HEK293T (cell line): ENCODE measurements around the gene C19orf47.

Source experiments
- CTCF ChIA-PET: fragments of 350-600 bp; formaldehyde crosslinking; extraction: SDS; loops from one replicate; lab custom pipeline; 2021; ENCODE audit warnings: antibody characterized with exemption, inconsistent platforms; lab: Yijun Ruan, JAX
- POLR2A ChIA-PET: fragments of 350-600 bp; formaldehyde crosslinking; extraction: SDS; loops from one replicate; lab custom pipeline; 2020; ENCODE audit warnings: antibody characterized with exemption, inconsistent platforms; lab: Yijun Ruan, JAX
- DNase-seq: peaks from one replicate; pipeline ENCODE4 v3.0.0; 2012; ENCODE audit warnings: mixed read lengths; ENCODE audit errors: extremely low spot score
- ARNT ChIP-seq: fragments of 450-650 bp; IDR thresholded peaks from 2 replicates; pipeline ENCODE4 v1.6.1; 2017; ENCODE audit warnings: mild to moderate bottlenecking
- BHLHE40 ChIP-seq: fragments of 450-650 bp; IDR thresholded peaks from 2 replicates; pipeline ENCODE4 v1.6.1; 2016; ENCODE audit warnings: mild to moderate bottlenecking, moderate library complexity, borderline replicate concordance
- CTBP1 ChIP-seq: fragments of 450-650 bp; IDR thresholded peaks from 2 replicates; pipeline ENCODE4 v1.6.1; 2016; ENCODE audit warnings: borderline replicate concordance
- ELF4 ChIP-seq: fragments of 450-650 bp; IDR thresholded peaks from 2 replicates; pipeline ENCODE4 v1.6.1; 2017; ENCODE audit warnings: antibody characterized with exemption
- FOXA1 ChIP-seq: fragments of 450-650 bp; IDR thresholded peaks from 2 replicates; pipeline ENCODE4 v1.6.1; 2016; ENCODE audit warnings: mild to moderate bottlenecking
- FOXK2 ChIP-seq: fragments of 450-650 bp; IDR thresholded peaks from 2 replicates; pipeline ENCODE4 v1.6.1; 2016; ENCODE audit warnings: mild to moderate bottlenecking
- FOXM1 ChIP-seq: fragments of 450-650 bp; IDR thresholded peaks from 2 replicates; pipeline ENCODE4 v1.6.1; 2017; ENCODE audit warnings: mild to moderate bottlenecking, borderline replicate concordance
- HDGF ChIP-seq: fragments of 450-650 bp; IDR thresholded peaks from 2 replicates; pipeline ENCODE4 v1.6.1; 2017; ENCODE audit warnings: antibody characterized with exemption, borderline replicate concordance
- L3MBTL2 ChIP-seq: fragments of 450-650 bp; conservative IDR thresholded peaks from 2 replicates; pipeline ENCODE4 v1.6.1; 2016; ENCODE audit warnings: mild to moderate bottlenecking
- LEF1 ChIP-seq: fragments of 450-650 bp; IDR thresholded peaks from 2 replicates; pipeline ENCODE4 v1.6.1; 2017; ENCODE audit warnings: mild to moderate bottlenecking, borderline replicate concordance
- NFRKB ChIP-seq: fragments of 450-650 bp; IDR thresholded peaks from 2 replicates; pipeline ENCODE4 v1.6.1; 2016; ENCODE audit warnings: mild to moderate bottlenecking, moderate library complexity
- PKNOX1 ChIP-seq: fragments of 450-650 bp; IDR thresholded peaks from 2 replicates; pipeline ENCODE4 v1.6.1; 2016
- SP1 ChIP-seq: fragments of 450-650 bp; IDR thresholded peaks from 2 replicates; pipeline ENCODE4 v1.6.1; 2017
- SUZ12 ChIP-seq: fragments of 450-650 bp; IDR thresholded peaks from 2 replicates; pipeline ENCODE4 v1.6.1; 2016; ENCODE audit warnings: mild to moderate bottlenecking
- TARDBP ChIP-seq: fragments of 450-650 bp; IDR thresholded peaks from 2 replicates; pipeline ENCODE4 v1.6.1; 2016
- ZNF384 ChIP-seq: fragments of 450-650 bp; IDR thresholded peaks from 2 replicates; pipeline ENCODE4 v1.6.1; 2016

C19orf47 gene

GRCh38 chr19:40314656-40315055, 33.5 kb downstream of the C19orf47 start:
- ChIA-PET POLR2A (no interaction called here), CTCF (interaction anchor here (2.0 kb wide), 1 partner anchor 9 kb away, joined by 8 read pairs; no protein-coding TSS in a partner anchor)
- TF ChIP-seq FOXA1, result no peak
- no peak for TF ChIP-seq PKNOX1
- no peak for TF ChIP-seq L3MBTL2
- no peak for TF ChIP-seq TARDBP
- no peak for TF ChIP-seq BHLHE40
- TF ChIP-seq CTBP1, result no peak
- no peak for TF ChIP-seq SP1
- TF ChIP-seq NFRKB, result no peak
- TF ChIP-seq FOXK2, result no peak
- TF ChIP-seq ARNT, result no peak
- TF ChIP-seq FOXM1, result no peak
- TF ChIP-seq SUZ12, result no peak
- no peak for TF ChIP-seq ZNF384
- no peak for TF ChIP-seq ELF4
- TF ChIP-seq HDGF, result no peak
- no peak for TF ChIP-seq LEF1
- DNase-seq, result no peak

GRCh38 chr19:40313229-40313983, 34.8 kb downstream of the C19orf47 start:
- ChIA-PET CTCF (no interaction called here), POLR2A (no interaction called here)

GRCh38 chr19:40312533-40312932, 35.7 kb downstream of the C19orf47 start:
- ChIA-PET CTCF (no interaction called here), POLR2A (no interaction called here)
- TF ChIP-seq SP1, result no peak
- TF ChIP-seq ZNF384, result no peak
- TF ChIP-seq ARNT, result no peak
- TF ChIP-seq HDGF, result no peak
- TF ChIP-seq ELF4, result no peak
- no peak for TF ChIP-seq BHLHE40
- TF ChIP-seq LEF1, result no peak
- no peak for TF ChIP-seq FOXA1
- no peak for TF ChIP-seq FOXK2
- TF ChIP-seq TARDBP, result no peak
- no peak for TF ChIP-seq CTBP1
- no peak for TF ChIP-seq FOXM1
- no peak for TF ChIP-seq PKNOX1
- TF ChIP-seq NFRKB, result no peak
- TF ChIP-seq SUZ12, result no peak
- no peak for DNase-seq

More at GRCh38 chr19:40313229-40313983, 34.8 kb downstream of the C19orf47 start:
- DNase-seq, result no peak
- TF ChIP-seq LEF1, result no peak
- TF ChIP-seq SUZ12, result no peak
- no peak for TF ChIP-seq ZNF384
- no peak for TF ChIP-seq SP1
- TF ChIP-seq PKNOX1, result no peak
- TF ChIP-seq CTBP1, result no peak
- no peak for TF ChIP-seq BHLHE40
- no peak for TF ChIP-seq ELF4
- TF ChIP-seq FOXM1, result no peak
- TF ChIP-seq HDGF, result no peak
- TF ChIP-seq TARDBP, result no peak

- no peak for TF ChIP-seq HDGF
- no peak for TF ChIP-seq FOXK2
- no peak for TF ChIP-seq FOXM1
- no peak for TF ChIP-seq ZNF384
- TF ChIP-seq LEF1, result no peak
- TF ChIP-seq L3MBTL2, result no peak
- TF ChIP-seq BHLHE40, result no peak
- TF ChIP-seq TARDBP, result no peak
- no peak for TF ChIP-seq SP1
- TF ChIP-seq FOXA1, result no peak
- TF ChIP-seq PKNOX1, result no peak
- TF ChIP-seq SUZ12, result no peak
- POLR2A ChIA-PET, result no interaction called here
- CTCF ChIA-PET, result interaction anchor here (0.6 kb wide), 1 partner anchor 51 kb away, joined by 3 read pairs; no protein-coding TSS in a partner anchor
- no peak for DNase-seq
Measured at GRCh38 chr19:40309666-40310065, 38.5 kb downstream of the C19orf47 start.

- no peak for TF ChIP-seq FOXM1
- TF ChIP-seq FOXA1, result no peak
- TF ChIP-seq L3MBTL2, result no peak
- no peak for TF ChIP-seq TARDBP
- TF ChIP-seq NFRKB, result no peak
- TF ChIP-seq BHLHE40, result no peak
- no peak for TF ChIP-seq ZNF384
- ChIA-PET CTCF (interaction anchor here (0.5 to 1.1 kb wide), 12 partner anchors 9 to 765 kb away, joined by 3 to 8 read pairs (median 4); partner anchors contain the start of gene EID2), POLR2A (interaction anchor here (0.9 kb wide), 1 partner anchor 20 kb away, joined by 4 read pairs; the partner anchor contains the start of gene AKT2)
- DNase-seq, result peak; percentile 80
Measured at GRCh38 chr19:40305403-40305802, 42.8 kb downstream of the C19orf47 start.
